ENCODE results near the gene LPAR5. TPM values are rescaled to one million over a fixed set of nuclear protein-coding genes. Genes with fewer than 3 reads are reported as not detected.

Gene LPAR5
- total RNA-seq, 1 donor from 2014 or later = 0.73 TPM

DNA sequence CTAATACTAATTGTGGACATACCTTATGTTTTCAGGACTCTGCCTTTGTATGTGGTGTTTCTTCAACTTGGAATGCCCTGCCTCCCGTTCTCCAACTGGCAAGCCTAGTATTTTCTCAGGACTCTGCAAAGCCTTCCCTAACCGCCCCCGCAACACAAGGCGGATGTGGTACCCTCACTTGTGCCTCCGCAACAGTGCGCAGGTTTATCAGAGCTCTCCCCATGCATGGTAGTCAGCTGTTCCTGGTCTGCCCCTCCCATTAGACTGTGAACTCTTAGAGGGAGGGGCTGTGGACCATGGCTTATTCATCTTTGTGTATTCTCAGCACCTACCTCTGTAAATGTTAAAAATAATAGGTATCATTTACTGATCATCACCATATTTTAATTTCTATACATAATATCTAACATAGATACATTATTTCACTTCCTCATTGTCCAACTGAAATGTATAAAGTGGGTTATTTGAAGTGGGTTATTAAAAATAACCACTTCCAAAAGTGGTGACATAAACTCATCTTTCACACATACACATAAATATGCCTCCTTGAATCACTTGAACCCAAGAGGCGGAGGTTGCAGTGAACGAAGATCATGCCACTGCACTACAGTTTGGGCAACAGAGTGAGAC is 9.0 kb downstream of the LPAR5 start:
- H3K9me3 ChIP-seq (ENCODE audit: insufficient read depth, low read depth, low read length) = no peaks in the 10 kb centered on the region
- FAIRE-seq = no peak
- no peaks in the 10 kb centered on the region for H3K79me2 ChIP-seq (ENCODE audit: insufficient read depth, low read length)
- no peaks in the 10 kb centered on the region for H4K20me1 ChIP-seq (ENCODE audit: insufficient read depth, low read length)
- H2AFZ ChIP-seq (ENCODE audit: low read depth, low read length) = no peak overlapping the region
- no peak overlapping the region for H3K4me3 Mint-ChIP-seq (ENCODE audit: unreplicated experiment)
- H3K27me3 Mint-ChIP-seq (ENCODE audit: low read depth, unreplicated experiment) = no peaks in the 10 kb centered on the region
- H3K4me3 ChIP-seq (ENCODE audit: insufficient read depth, low read depth, low read length) = no peak overlapping the region
- no peaks in the 10 kb centered on the region for H3K27me3 ChIP-seq (ENCODE audit: insufficient read depth, low read length)
- no peak overlapping the region for H3K9ac ChIP-seq (ENCODE audit: low read length)
- no peaks in the 10 kb centered on the region for H3K36me3 ChIP-seq (ENCODE audit: insufficient read depth, low read length)
- H3K4me1 ChIP-seq (ENCODE audit: insufficient read depth, low read length) = no peaks in the 10 kb centered on the region
- no peak overlapping the region for H3K27ac Mint-ChIP-seq (ENCODE audit: unreplicated experiment)
- H3K27ac ChIP-seq (ENCODE audit: low read depth, low read length) = no peak overlapping the region
- no peaks in the 10 kb centered on the region for H3K36me3 Mint-ChIP-seq (ENCODE audit: low read depth, unreplicated experiment)
- no peak overlapping the region for H3K4me2 ChIP-seq (ENCODE audit: low read length)
- no peak for TF ChIP-seq EZH2 (IDR thresholded peaks at IDR 0.05; ENCODE audit: insufficient read depth, low read length)
- TF ChIP-seq, protein P1, sequence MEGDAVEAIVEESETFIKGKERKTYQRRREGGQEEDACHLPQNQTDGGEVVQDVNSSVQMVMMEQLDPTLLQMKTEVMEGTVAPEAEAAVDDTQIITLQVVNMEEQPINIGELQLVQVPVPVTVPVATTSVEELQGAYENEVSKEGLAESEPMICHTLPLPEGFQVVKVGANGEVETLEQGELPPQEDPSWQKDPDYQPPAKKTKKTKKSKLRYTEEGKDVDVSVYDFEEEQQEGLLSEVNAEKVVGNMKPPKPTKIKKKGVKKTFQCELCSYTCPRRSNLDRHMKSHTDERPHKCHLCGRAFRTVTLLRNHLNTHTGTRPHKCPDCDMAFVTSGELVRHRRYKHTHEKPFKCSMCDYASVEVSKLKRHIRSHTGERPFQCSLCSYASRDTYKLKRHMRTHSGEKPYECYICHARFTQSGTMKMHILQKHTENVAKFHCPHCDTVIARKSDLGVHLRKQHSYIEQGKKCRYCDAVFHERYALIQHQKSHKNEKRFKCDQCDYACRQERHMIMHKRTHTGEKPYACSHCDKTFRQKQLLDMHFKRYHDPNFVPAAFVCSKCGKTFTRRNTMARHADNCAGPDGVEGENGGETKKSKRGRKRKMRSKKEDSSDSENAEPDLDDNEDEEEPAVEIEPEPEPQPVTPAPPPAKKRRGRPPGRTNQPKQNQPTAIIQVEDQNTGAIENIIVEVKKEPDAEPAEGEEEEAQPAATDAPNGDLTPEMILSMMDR (IDR thresholded peaks at IDR 0.05; ENCODE audit: insufficient read depth, low read depth, low read length) = no peak
- no peaks in the 10 kb centered on the region for H3K4me1 Mint-ChIP-seq (ENCODE audit: low read depth, unreplicated experiment)
- no peaks in the 10 kb centered on the region for H3K9me3 Mint-ChIP-seq (ENCODE audit: unreplicated experiment)
- no peak for DNase-seq (ENCODE audit: low read depth)

DNA sequence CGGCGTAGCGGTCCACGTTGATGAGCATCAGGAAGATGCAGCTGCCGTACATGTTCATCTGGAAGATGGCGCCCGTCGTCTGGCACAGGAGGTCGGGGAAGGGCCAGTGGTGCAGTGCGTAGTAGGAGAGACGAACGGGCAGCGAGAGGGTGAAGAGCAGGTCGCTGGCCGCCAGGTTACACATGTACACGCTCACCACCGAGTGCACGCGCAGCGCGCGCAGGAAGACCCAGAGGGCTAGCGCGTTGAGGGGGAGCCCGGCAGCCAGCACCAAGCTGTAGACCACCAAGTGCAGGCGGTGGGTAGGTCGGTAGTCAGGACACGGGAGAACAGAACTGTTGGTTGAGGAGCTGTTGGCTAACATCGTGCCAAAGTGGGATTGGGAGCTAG is 14.9 kb downstream of the LPAR5 start:
- Histone ChIP-seq H3K9me3 (ENCODE audit: insufficient read depth, low read depth, low read length) (no peaks in the 10 kb centered on the region), H3K9ac (ENCODE audit: low read length) (no peak overlapping the region), H3K4me1 (ENCODE audit: insufficient read depth, low read length) (no peaks in the 10 kb centered on the region), H4K20me1 (ENCODE audit: insufficient read depth, low read length) (no peaks in the 10 kb centered on the region), H3K27me3 (ENCODE audit: insufficient read depth, low read length) (no peaks in the 10 kb centered on the region), H3K27ac (ENCODE audit: low read depth, low read length) (no peak overlapping the region), H3K79me2 (ENCODE audit: insufficient read depth, low read length) (no peaks in the 10 kb centered on the region), H2AFZ (ENCODE audit: low read depth, low read length) (peak overlapping the region; percentile 96), H3K4me3 (ENCODE audit: insufficient read depth, low read depth, low read length) (no peak overlapping the region), H3K36me3 (ENCODE audit: insufficient read depth, low read length) (no peaks in the 10 kb centered on the region), H3K4me2 (ENCODE audit: low read length) (peak overlapping the region; percentile 71)
- DNase-seq (ENCODE audit: low read depth) = no peak
- Mint-ChIP-seq H3K4me1 (ENCODE audit: low read depth, unreplicated experiment) (peaks cover 1% of the 10 kb centered on the region), H3K27ac (ENCODE audit: unreplicated experiment) (no peak overlapping the region), H3K9me3 (ENCODE audit: unreplicated experiment) (no peaks in the 10 kb centered on the region), H3K4me3 (ENCODE audit: unreplicated experiment) (peak overlapping the region; percentile 5), H3K27me3 (ENCODE audit: low read depth, unreplicated experiment) (peaks cover 10% of the 10 kb centered on the region), H3K36me3 (ENCODE audit: low read depth, unreplicated experiment) (no peaks in the 10 kb centered on the region)
- FAIRE-seq = no peak
- TF ChIP-seq, protein P1 (IDR thresholded peaks at IDR 0.05; ENCODE audit: insufficient read depth, low read depth, low read length) = no peak
- peak; percentile 15 for TF ChIP-seq EZH2 (IDR thresholded peaks at IDR 0.05; ENCODE audit: insufficient read depth, low read length)

DNA sequence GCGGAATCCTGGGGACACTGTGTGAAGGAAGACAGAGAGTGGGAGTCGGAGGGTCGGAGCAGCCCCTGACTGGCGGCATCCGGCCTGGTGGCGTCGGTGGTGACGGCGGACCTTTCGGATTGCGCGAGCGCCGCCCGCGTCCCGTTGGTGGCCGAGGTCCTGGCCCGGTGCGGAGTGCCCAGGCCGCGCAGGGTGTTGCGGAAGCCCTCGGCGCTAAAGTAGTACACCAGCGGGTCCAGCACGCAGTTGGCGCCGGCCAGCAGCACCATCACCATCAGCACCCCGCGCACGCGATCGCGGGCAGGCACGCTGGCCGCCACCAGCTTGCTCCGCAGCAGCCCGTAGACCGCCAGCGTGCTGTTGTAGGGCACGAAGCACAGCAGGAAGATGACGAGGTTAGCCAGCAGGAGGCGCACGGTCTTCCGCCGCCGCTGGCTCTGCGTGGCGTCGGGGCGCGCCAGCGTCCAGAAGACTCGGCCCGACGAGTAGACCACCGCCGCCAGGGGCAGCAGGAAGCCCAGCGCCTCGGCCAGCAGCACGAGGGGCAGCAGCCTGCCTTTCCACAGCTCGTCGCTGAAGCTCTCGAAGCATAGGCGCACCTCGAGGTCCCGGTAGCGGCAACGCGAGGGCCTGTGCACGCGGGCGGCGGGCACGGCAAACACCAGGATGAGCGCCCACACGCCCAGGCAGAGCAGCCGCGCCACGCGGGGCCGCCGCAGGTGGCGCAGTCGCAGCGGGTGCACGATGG is 15.4 kb downstream of the LPAR5 start:
- FAIRE-seq (no peak), DNase-seq (ENCODE audit: low read depth) (peak; percentile 21)
- no peaks in the 10 kb centered on the region for H3K9me3 Mint-ChIP-seq (ENCODE audit: unreplicated experiment)
- Histone ChIP-seq H3K9ac (ENCODE audit: low read length) (no peak overlapping the region), H2AFZ (ENCODE audit: low read depth, low read length) (peak overlapping the region; percentile 96), H3K4me2 (ENCODE audit: low read length) (peak overlapping the region; percentile 71), H3K9me3 (ENCODE audit: insufficient read depth, low read depth, low read length) (no peaks in the 10 kb centered on the region), H3K27ac (ENCODE audit: low read depth, low read length) (no peak overlapping the region), H4K20me1 (ENCODE audit: insufficient read depth, low read length) (no peaks in the 10 kb centered on the region), H3K27me3 (ENCODE audit: insufficient read depth, low read length) (no peaks in the 10 kb centered on the region), H3K79me2 (ENCODE audit: insufficient read depth, low read length) (no peaks in the 10 kb centered on the region), H3K36me3 (ENCODE audit: insufficient read depth, low read length) (no peaks in the 10 kb centered on the region), H3K4me1 (ENCODE audit: insufficient read depth, low read length) (no peaks in the 10 kb centered on the region), H3K4me3 (ENCODE audit: insufficient read depth, low read depth, low read length) (no peak overlapping the region)
- H3K27ac Mint-ChIP-seq (ENCODE audit: unreplicated experiment) = no peak overlapping the region
- H3K4me1 Mint-ChIP-seq (ENCODE audit: low read depth, unreplicated experiment) = peaks cover 1% of the 10 kb centered on the region
- peaks cover 10% of the 10 kb centered on the region for H3K27me3 Mint-ChIP-seq (ENCODE audit: low read depth, unreplicated experiment)
- no peak overlapping the region for H3K4me3 Mint-ChIP-seq (ENCODE audit: unreplicated experiment)
- peak; percentile 25 for TF ChIP-seq EZH2 (IDR thresholded peaks at IDR 0.05; ENCODE audit: insufficient read depth, low read length)
- TF ChIP-seq, protein P1 (IDR thresholded peaks at IDR 0.05; ENCODE audit: insufficient read depth, low read depth, low read length) = peak; percentile 36
- no peaks in the 10 kb centered on the region for H3K36me3 Mint-ChIP-seq (ENCODE audit: low read depth, unreplicated experiment)
